H9 (cell line): ENCODE measurements around the gene FTH1. TPM values are rescaled to one million over a fixed set of nuclear protein-coding genes. Genes with fewer than 3 reads are reported as not detected.

Source experiments
- DNase-seq: peaks from one replicate; pipeline ENCODE4 v3.0.0-alpha.2; 2017
- H2AFZ ChIP-seq: one replicate; pipeline ENCODE4 v1.6.1; 2013; ENCODE audit warnings: mild to moderate bottlenecking, low read length, control low read depth, moderate library complexity
- H2AK5ac ChIP-seq: 2 replicates; pipeline ENCODE4 v1.6.1; 2013; ENCODE audit warnings: low read length, control low read depth, mixed read lengths; ENCODE audit not compliant: insufficient read length
- H2BK120ac ChIP-seq: one replicate; pipeline ENCODE4 v1.6.1; 2013; ENCODE audit warnings: low read depth, mild to moderate bottlenecking, low read length, control low read depth, inconsistent platforms; ENCODE audit not compliant: poor library complexity, severe bottlenecking
- H2BK12ac ChIP-seq: 2 replicates; pipeline ENCODE4 v1.6.1; 2013; ENCODE audit warnings: low read length, control low read depth, mixed read lengths, low read depth; ENCODE audit not compliant: insufficient read length
- H2BK15ac ChIP-seq: 2 replicates; pipeline ENCODE4 v1.6.1; 2013; ENCODE audit warnings: low read depth, low read length, control low read depth
- H2BK20ac ChIP-seq: one replicate; pipeline ENCODE4 v1.6.1; 2013; ENCODE audit warnings: low read depth, mild to moderate bottlenecking, low read length, control low read depth, inconsistent platforms; ENCODE audit not compliant: poor library complexity, severe bottlenecking
- H2BK5ac ChIP-seq: 2 replicates; pipeline ENCODE4 v1.6.1; 2013; ENCODE audit warnings: low read length, control low read depth, mixed read lengths; ENCODE audit not compliant: insufficient read length
- H3K14ac ChIP-seq: 2 replicates; pipeline ENCODE4 v1.6.1; 2013; ENCODE audit warnings: low read length, control low read depth; ENCODE audit not compliant: insufficient read depth
- H3K18ac ChIP-seq: 2 replicates; pipeline ENCODE4 v1.6.1; 2013; ENCODE audit warnings: low read depth, mild to moderate bottlenecking, mixed read lengths, low read length, control low read depth; ENCODE audit not compliant: insufficient read length
- H3K23ac ChIP-seq: 2 replicates; pipeline ENCODE4 v1.6.1; 2013; ENCODE audit warnings: low read length, control low read depth, mixed read lengths, low read depth; ENCODE audit not compliant: insufficient read length
- H3K23me2 ChIP-seq: 2 replicates; pipeline ENCODE4 v1.6.1; 2013; ENCODE audit warnings: low read depth, mild to moderate bottlenecking, mixed read lengths, low read length, control low read depth; ENCODE audit not compliant: insufficient read length, poor library complexity, severe bottlenecking
- H3K27ac ChIP-seq: 2 replicates; pipeline ENCODE4 v1.5.1; 2013; ENCODE audit warnings: low read length, control low read depth, mixed read lengths, low read depth; ENCODE audit not compliant: insufficient read length
- H3K27me3 ChIP-seq: 2 replicates; pipeline ENCODE4 v1.6.1; 2013; ENCODE audit warnings: low read length, control low read depth, inconsistent platforms; ENCODE audit not compliant: insufficient read depth
- H3K4ac ChIP-seq: 2 replicates; pipeline ENCODE4 v1.6.1; 2013; ENCODE audit warnings: low read depth, mild to moderate bottlenecking, control low read depth, inconsistent platforms, low read length, moderate library complexity
- H3K4me1 ChIP-seq: 2 replicates; pipeline ENCODE4 v1.6.1; 2013; ENCODE audit warnings: low read length, control low read depth, inconsistent platforms; ENCODE audit not compliant: insufficient read depth
- H3K4me2 ChIP-seq: 2 replicates; pipeline ENCODE4 v1.6.1; 2013; ENCODE audit warnings: low read length, control low read depth, mixed read lengths; ENCODE audit not compliant: insufficient read length, insufficient read depth
- H3K56ac ChIP-seq: 2 replicates; pipeline ENCODE4 v1.6.1; 2013; ENCODE audit warnings: low read depth, mild to moderate bottlenecking, mixed read lengths, low read length, control low read depth; ENCODE audit not compliant: insufficient read length
- H3K79me1 ChIP-seq: 2 replicates; pipeline ENCODE4 v1.6.1; 2013; ENCODE audit warnings: low read depth, mild to moderate bottlenecking, moderate library complexity, low read length, control low read depth, inconsistent platforms; ENCODE audit not compliant: insufficient read depth, poor library complexity, severe bottlenecking
- H3K79me2 ChIP-seq: 2 replicates; pipeline ENCODE4 v1.6.1; 2013; ENCODE audit warnings: low read length, control low read depth, inconsistent platforms; ENCODE audit not compliant: insufficient read depth
- H3K9ac ChIP-seq: 2 replicates; pipeline ENCODE4 v1.6.1; 2013; ENCODE audit warnings: low read length, control low read depth, mixed read lengths; ENCODE audit not compliant: insufficient read length; ENCODE audit errors: extremely low read depth
- H3K9me3 ChIP-seq: one replicate; pipeline ENCODE4 v1.6.1; 2013; ENCODE audit warnings: low read depth, low read length, inconsistent platforms; ENCODE audit not compliant: control insufficient read depth
- H3T11ph ChIP-seq: one replicate; pipeline ENCODE4 v1.6.1; 2013; ENCODE audit warnings: mild to moderate bottlenecking, low read length, control low read depth, inconsistent platforms
- H4K20me1 ChIP-seq: one replicate; pipeline ENCODE4 v1.6.1; 2013; ENCODE audit not compliant: control insufficient read depth, insufficient read length, insufficient read depth
- H4K5ac ChIP-seq: 2 replicates; pipeline ENCODE4 v1.6.1; 2013; ENCODE audit warnings: low read depth, mild to moderate bottlenecking, mixed read lengths, low read length, control low read depth; ENCODE audit not compliant: insufficient read length
- H4K8ac ChIP-seq: replicated peaks from 2 replicates; pipeline ENCODE4 v1.6.1; 2013; ENCODE audit warnings: low read length, control low read depth, mixed read lengths, low read depth; ENCODE audit not compliant: insufficient read length
- H4K91ac ChIP-seq: 2 replicates; pipeline ENCODE4 v1.6.1; 2013; ENCODE audit warnings: low read depth, mild to moderate bottlenecking, moderate library complexity, mixed read lengths, low read length, control low read depth; ENCODE audit not compliant: insufficient read length
- H3K27ac Mint-ChIP-seq, 3 experiments: 2 replicates in 2 of 3; 3 replicates in 1 of 3; pipeline ENCODE4 v1.8.0; 2020 to 2021; ENCODE audit warnings: mixed read lengths in 3 of 3, mild to moderate bottlenecking in 1 of 3, moderate library complexity in 1 of 3
- H3K27me3 Mint-ChIP-seq: 2 replicates; pipeline ENCODE4 v1.8.0; 2021; ENCODE audit warnings: low read depth, mild to moderate bottlenecking, moderate library complexity, mixed read lengths
- H3K36me3 Mint-ChIP-seq, 3 experiments: 2 replicates in 2 of 3; 3 replicates in 1 of 3; pipeline ENCODE4 v1.8.0; 2020 to 2021; ENCODE audit warnings: low read depth in 3 of 3, mixed read lengths in 3 of 3; ENCODE audit not compliant: insufficient read depth in 1 of 3
- H3K4me1 Mint-ChIP-seq, 2 experiments: 2 replicates each; pipeline ENCODE4 v1.8.0; 2020; ENCODE audit warnings: mixed read lengths in 2 of 2
- H3K4me3 Mint-ChIP-seq, 2 experiments: 2 replicates in 1 of 2; 3 replicates in 1 of 2; pipeline ENCODE4 v1.8.0; 2020 to 2021; ENCODE audit warnings: mild to moderate bottlenecking in 2 of 2, mixed read lengths in 2 of 2, moderate library complexity in 1 of 2
- H3K9me3 Mint-ChIP-seq, 2 experiments: 2 replicates in 1 of 2; 3 replicates in 1 of 2; pipeline ENCODE4 v1.8.0; 2020; ENCODE audit warnings: mild to moderate bottlenecking in 2 of 2, mixed read lengths in 2 of 2, moderate library complexity in 1 of 2
- WGBS: extraction: QIAGEN DNeasy Blood & Tissue Kit; methylation state at CpG from one replicate; pipeline ENCODE4 v1.1.7; 2013; ENCODE audit warnings: missing lambda C conversion rate, low lambda C conversion rate, mixed read lengths; ENCODE audit not compliant: insufficient read length; ENCODE audit errors: extremely low coverage; 5-methylcytosine and 5-hydroxymethylcytosine counted together
- total RNA-seq: library from RNA; stranded (reverse); gene quantifications from 2 replicates; pipeline ENCODE4 v1.2.1, GENCODE V29; 2021
- TF ChIP-seq, protein P1 (sequence below): fragments of 200-600 bp; sonication (generic); conservative IDR thresholded peaks from 3 replicates; pipeline ENCODE4 v1.8.0; 2021; ENCODE audit warnings: antibody characterized with exemption, mild to moderate bottlenecking

The FTH1 gene
- total RNA-seq, 1 experiment from 2014 or later: 1,505 TPM

- peaks cover 45 to 59% of the 10 kb centered on the region in 2 experiments for H3K4me1 Mint-ChIP-seq
- no peak overlapping the region for H3K9ac ChIP-seq
- peak overlapping the region; percentile 8 to 16; a peak in 3 of 5 replicates for H3K4me3 Mint-ChIP-seq
- H4K5ac ChIP-seq: peak overlapping the region; percentile 55
- peaks cover 5% of the 10 kb centered on the region for H3K79me2 ChIP-seq
- H2AFZ ChIP-seq: no peak overlapping the region
- no peaks in the 10 kb centered on the region for H4K20me1 ChIP-seq
- H4K91ac ChIP-seq: peak overlapping the region; percentile 32
- no peak overlapping the region for H4K8ac ChIP-seq
- no CpG with 5 or more reads among the region's 16 CpGs for WGBS
- H3T11ph ChIP-seq: peak overlapping the region; percentile 78
- H3K27me3 Mint-ChIP-seq: peaks cover 12% of the 10 kb centered on the region
- no peaks in the 10 kb centered on the region for H3K9me3 Mint-ChIP-seq
- no peak overlapping the region for H2BK120ac ChIP-seq
- no peaks in the 10 kb centered on the region for H3K9me3 ChIP-seq
- H2BK15ac ChIP-seq: no peak overlapping the region
- H2BK5ac ChIP-seq: peak overlapping the region; percentile 10
- H2BK20ac ChIP-seq: no peak overlapping the region
- peaks cover 2 to 8% (median 3%) of the 10 kb centered on the region in 3 experiments; a peak in 6 of 7 replicates for H3K36me3 Mint-ChIP-seq
- peak overlapping the region; percentile 64 for H3K18ac ChIP-seq
- TF ChIP-seq, protein P1, sequence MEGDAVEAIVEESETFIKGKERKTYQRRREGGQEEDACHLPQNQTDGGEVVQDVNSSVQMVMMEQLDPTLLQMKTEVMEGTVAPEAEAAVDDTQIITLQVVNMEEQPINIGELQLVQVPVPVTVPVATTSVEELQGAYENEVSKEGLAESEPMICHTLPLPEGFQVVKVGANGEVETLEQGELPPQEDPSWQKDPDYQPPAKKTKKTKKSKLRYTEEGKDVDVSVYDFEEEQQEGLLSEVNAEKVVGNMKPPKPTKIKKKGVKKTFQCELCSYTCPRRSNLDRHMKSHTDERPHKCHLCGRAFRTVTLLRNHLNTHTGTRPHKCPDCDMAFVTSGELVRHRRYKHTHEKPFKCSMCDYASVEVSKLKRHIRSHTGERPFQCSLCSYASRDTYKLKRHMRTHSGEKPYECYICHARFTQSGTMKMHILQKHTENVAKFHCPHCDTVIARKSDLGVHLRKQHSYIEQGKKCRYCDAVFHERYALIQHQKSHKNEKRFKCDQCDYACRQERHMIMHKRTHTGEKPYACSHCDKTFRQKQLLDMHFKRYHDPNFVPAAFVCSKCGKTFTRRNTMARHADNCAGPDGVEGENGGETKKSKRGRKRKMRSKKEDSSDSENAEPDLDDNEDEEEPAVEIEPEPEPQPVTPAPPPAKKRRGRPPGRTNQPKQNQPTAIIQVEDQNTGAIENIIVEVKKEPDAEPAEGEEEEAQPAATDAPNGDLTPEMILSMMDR: no peak
- H3K14ac ChIP-seq: peak overlapping the region; percentile 8; the same call in 1 of the 2 replicates
- no peak overlapping the region for H3K56ac ChIP-seq
- no peaks in the 10 kb centered on the region for H3K27me3 ChIP-seq
- H3K27ac ChIP-seq: peak overlapping the region; percentile 78
- H3K27ac Mint-ChIP-seq: peak overlapping the region; percentile 84 to 94 (median 89)
- no peak overlapping the region for H3K23ac ChIP-seq
- peak overlapping the region; percentile 22 for H3K4me2 ChIP-seq
- peak; percentile 99 for DNase-seq
- no peak overlapping the region for H2BK12ac ChIP-seq
- no peaks in the 10 kb centered on the region for H3K79me1 ChIP-seq
- peak overlapping the region; percentile 14 for H2AK5ac ChIP-seq
- H3K4me1 ChIP-seq: peaks cover 12% of the 10 kb centered on the region; the same call in 1 of the 2 replicates
- H3K23me2 ChIP-seq: peaks cover 12% of the 10 kb centered on the region
- no peak overlapping the region for H3K4ac ChIP-seq
Observed at GRCh38 chr11:61971248-61972111, 4.0 kb upstream of the FTH1 start.
